Cerebellar nuclear complex (tissue), 1 donor: Measurements from ENCODE around the gene SSBP3.

Source experiments
- DNase-seq, 2 experiments: peaks; one replicate each; lab custom pipeline; 2025; lab: John Stamatoyannopoulos, UW

SSBP3 gene

GRCh38 chr1:54371038-54371941 lies 34.9 kb downstream of the SSBP3 start:
- no peak for DNase-seq

GRCh38 chr1:54370287-54370989 lies 35.8 kb downstream of the SSBP3 start:
- DNase-seq = peak in 1 of 2 experiments; percentile 63

GRCh38 chr1:54367613-54368012 lies 38.6 kb downstream of the SSBP3 start:
- DNase-seq = no peak

GRCh38 chr1:54365847-54366246 lies 40.3 kb downstream of the SSBP3 start:
- DNase-seq = no peak

GRCh38 chr1:54365398-54365797 lies 40.8 kb downstream of the SSBP3 start:
- no peak for DNase-seq

- DNase-seq = no peak
These were observed 41.2 kb downstream of the SSBP3 start for GRCh38 chr1:54364995-54365394.

- DNase-seq = no peak
These were observed 41.6 kb downstream of the SSBP3 start for GRCh38 chr1:54364582-54364981.

- no peak for DNase-seq
These were observed 42.3 kb downstream of the SSBP3 start for GRCh38 chr1:54363925-54364324.

- no peak for DNase-seq
These were observed 43.3 kb downstream of the SSBP3 start for GRCh38 chr1:54362881-54363340.

GRCh38 chr1:54361342-54361741 lies 44.9 kb downstream of the SSBP3 start:
- DNase-seq = no peak

- no peak for DNase-seq
These were observed 45.8 kb downstream of the SSBP3 start for GRCh38 chr1:54360165-54361005.

- DNase-seq = peak in 1 of 2 experiments; percentile 65
These were observed 46.6 kb downstream of the SSBP3 start for GRCh38 chr1:54359393-54360162.

GRCh38 chr1:54358503-54359168 lies 47.6 kb downstream of the SSBP3 start:
- DNase-seq = no peak

GRCh38 chr1:54357967-54358366 lies 48.2 kb downstream of the SSBP3 start:
- no peak for DNase-seq

GRCh38 chr1:54356680-54357147 lies 49.5 kb downstream of the SSBP3 start:
- no peak for DNase-seq

GRCh38 chr1:54355931-54356679 lies 50.1 kb downstream of the SSBP3 start:
- peak; percentile 76 to 78 for DNase-seq

- DNase-seq = no peak
These were observed 51.3 kb downstream of the SSBP3 start for GRCh38 chr1:54354899-54355298.

- DNase-seq = no peak
These were observed 52.2 kb downstream of the SSBP3 start for GRCh38 chr1:54353959-54354358.

GRCh38 chr1:54352755-54353154 lies 53.4 kb downstream of the SSBP3 start:
- DNase-seq = no peak

- DNase-seq = no peak
These were observed 55.8 kb downstream of the SSBP3 start for GRCh38 chr1:54350360-54350759.
